HCT116 (cell line): Measurements from ENCODE around the gene SLC6A11. TPM values are rescaled to one million over a fixed set of nuclear protein-coding genes. Genes with fewer than 3 reads are reported as not detected.

Experiments used
- ATAC-seq: fragments of 200-7000 bp; cut with Tn5 transposase; 2 replicates; pipeline ENCODE4 v1.9.1; 2020; ENCODE audit warnings: mild to moderate bottlenecking, moderate library complexity
- BruUV-seq: library from RNA; stranded (reverse); fragments of 400-500 nt; replicated peaks from 2 replicates; lab custom pipeline; 2021; lab: Mats Ljungman, UMichigan
- CTCF ChIA-PET: fragments of 300-600 bp; sonication (Branson Sonifier 250); formaldehyde crosslinking; loops from one replicate; lab custom pipeline; 2021; ENCODE audit warnings: antibody characterized with exemption; lab: Charles Lee
- POLR2A ChIA-PET: fragments of 300-600, 350-600 bp; sonication (Branson Sonifier 250); formaldehyde crosslinking; loops from one replicate; lab custom pipeline; 2021; ENCODE audit warnings: antibody characterized with exemption; lab: Charles Lee
- RAD21 ChIA-PET, 2 experiments: fragments of 300-600 bp; sonication (Branson Sonifier 250); formaldehyde crosslinking; loops; one replicate each; lab custom pipeline; 2023; ENCODE audit warnings: low total read pairs in 2 of 2; ENCODE audit not compliant: uncharacterized antibody in 2 of 2, unreplicated experiment in 2 of 2, low non-redundant PET in 1 of 2; lab: Charles Lee
- DNase-seq: peaks from one replicate; pipeline ENCODE4 v3.0.0-alpha.2; 2010; ENCODE audit warnings: low read depth, low spot score
- H2AFZ ChIP-seq: fragments of 200-600 bp; shearing (Covaris generic), sonication (generic); 2 replicates; pipeline ENCODE4 v1.6.1; 2017; ENCODE audit warnings: low read depth, mixed run types, mixed read lengths, antibody characterized with exemption, low read length; ENCODE audit not compliant: poor library complexity, severe bottlenecking
- H3K27ac ChIP-seq: 2 replicates; pipeline ENCODE4 v1.5.1; 2012; ENCODE audit warnings: low read depth, low read length
- H3K27me3 ChIP-seq: fragments of 200-600 bp; sonication (generic); 2 replicates; pipeline ENCODE4 v1.6.1; 2016; ENCODE audit warnings: mixed run types, low read length, mixed read lengths; ENCODE audit not compliant: insufficient read depth
- H3K36me3 ChIP-seq, 2 experiments: fragments of 200-500 bp in 1 of 2; fragments of 200-600 bp in 1 of 2; sonication (Bioruptor generic) in 1 of 2; sonication (generic) in 1 of 2; 2 replicates each; pipeline versions ENCODE4 v1.5.1 to v1.6.1; 2014 to 2016; ENCODE audit warnings: low read length in 2 of 2, inconsistent platforms in 1 of 2, mixed read lengths in 1 of 2, mixed run types in 1 of 2; ENCODE audit not compliant: insufficient read depth in 2 of 2, control insufficient read depth in 1 of 2
- H3K4me1 ChIP-seq, 2 experiments: fragments of 200-600 bp in 1 of 2; sonication (generic) in 1 of 2; 2 replicates each; pipeline versions ENCODE4 v1.5.1 to v1.6.1; 2012 to 2017; ENCODE audit warnings: low read length in 2 of 2, inconsistent platforms in 1 of 2, mild to moderate bottlenecking in 1 of 2, mixed read lengths in 1 of 2, mixed run types in 1 of 2, moderate library complexity in 1 of 2; ENCODE audit not compliant: insufficient read depth in 2 of 2, control insufficient read depth in 1 of 2
- H3K4me2 ChIP-seq: fragments of 200-600 bp; sonication (generic); 2 replicates; pipeline ENCODE4 v1.6.1; 2017; ENCODE audit warnings: mixed run types, low read length, mixed read lengths
- H3K4me3 ChIP-seq, 2 experiments: fragments of 200-600 bp in 1 of 2; sonication (generic) in 1 of 2; replicated peaks in 1 of 2; 2 replicates each; pipeline ENCODE4 v1.5.1; 2011 to 2016; ENCODE audit warnings: low read length in 2 of 2, control low read depth in 1 of 2, low read depth in 1 of 2, mild to moderate bottlenecking in 1 of 2, mixed read lengths in 1 of 2, mixed run types in 1 of 2
- H3K79me2 ChIP-seq: fragments of 200-600 bp; sonication (generic); 2 replicates; pipeline ENCODE4 v1.6.1; 2017; ENCODE audit warnings: mild to moderate bottlenecking, mixed run types, low read length, moderate library complexity, mixed read lengths; ENCODE audit not compliant: insufficient read depth
- H3K9ac ChIP-seq: fragments of 200-600 bp; sonication (generic); 2 replicates; pipeline ENCODE4 v1.6.1; 2016; ENCODE audit warnings: low read length, mixed read lengths
- H3K9me2 ChIP-seq: fragments of 200-600 bp; sonication (generic), shearing (Covaris generic); 2 replicates; pipeline ENCODE4 v1.6.1; 2017; ENCODE audit warnings: mixed run types, mild to moderate bottlenecking, moderate library complexity; ENCODE audit not compliant: insufficient read depth
- H3K9me3 ChIP-seq, 2 experiments: fragments of 200-500 bp in 1 of 2; fragments of 200-600 bp in 1 of 2; sonication (Bioruptor generic) in 1 of 2; sonication (generic) in 1 of 2; 2 replicates each; pipeline ENCODE4 v1.6.1; 2014 to 2017; ENCODE audit warnings: low read length in 2 of 2, mixed read lengths in 2 of 2, inconsistent platforms in 1 of 2, low read depth in 1 of 2, mild to moderate bottlenecking in 1 of 2, mixed run types in 1 of 2, moderate library complexity in 1 of 2; ENCODE audit not compliant: control insufficient read depth in 1 of 2, insufficient read depth in 1 of 2
- H4K20me1 ChIP-seq: fragments of 200-600 bp; sonication (generic), shearing (Covaris generic); 2 replicates; pipeline ENCODE4 v1.6.1; 2017; ENCODE audit warnings: mixed run types, mild to moderate bottlenecking, moderate library complexity; ENCODE audit not compliant: insufficient read depth
- CTCF ChIP-seq, 3 experiments: fragments of 200-600 bp in 1 of 3; sonication (generic) in 1 of 3; IDR thresholded peaks in 2 of 3; conservative IDR thresholded peaks in 1 of 3; 2 replicates each; pipeline ENCODE4 v1.5.1; 2012 to 2017; ENCODE audit warnings: low read depth in 2 of 3, low read length in 2 of 3, antibody characterized with exemption in 1 of 3, borderline replicate concordance in 1 of 3, control low read depth in 1 of 3, mild to moderate bottlenecking in 1 of 3, mixed read lengths in 1 of 3, mixed run types in 1 of 3, moderate library complexity in 1 of 3; ENCODE audit not compliant: insufficient read depth in 1 of 3
- EGR1 ChIP-seq: IDR thresholded peaks from 2 replicates; pipeline ENCODE4 v1.6.1; 2012; ENCODE audit warnings: low read depth
- FOSL1 ChIP-seq: IDR thresholded peaks from 2 replicates; pipeline ENCODE4 v1.6.1; 2012; ENCODE audit warnings: low read depth
- POLR2AphosphoS5 ChIP-seq: IDR thresholded peaks from 2 replicates; pipeline ENCODE4 v1.6.1; 2011; ENCODE audit warnings: mild to moderate bottlenecking, low read depth, low read length, moderate library complexity
- RAD21 ChIP-seq: IDR thresholded peaks from 2 replicates; pipeline ENCODE4 v1.6.1; 2012; ENCODE audit warnings: low read depth, mild to moderate bottlenecking
- SIN3A ChIP-seq: IDR thresholded peaks from 2 replicates; pipeline ENCODE4 v1.6.1; 2012; ENCODE audit warnings: low read depth
- SRF ChIP-seq: IDR thresholded peaks from 2 replicates; pipeline ENCODE4 v1.6.1; 2012; ENCODE audit warnings: low read depth
- TCF7L2 ChIP-seq: IDR thresholded peaks from 2 replicates; pipeline ENCODE4 v1.7.0; 2011; ENCODE audit warnings: borderline replicate concordance, inconsistent platforms; ENCODE audit not compliant: insufficient read depth, insufficient read length; ENCODE audit errors: extremely low read depth
- intact Hi-C: fragments of 100-400 bp; cut with micrococcal nuclease; formaldehyde crosslinking; loops from 2 replicates; pipeline ENCODE4 v1.10.0; 2022
- total RNA-seq: library from RNA; stranded (reverse); gene quantifications from one replicate; pipeline ENCODE4 v1.2.1, GENCODE V29; 2021; ENCODE audit not compliant: unreplicated experiment
- TF ChIP-seq, protein P1 (sequence below): IDR thresholded peaks from 2 replicates; pipeline ENCODE4 v1.6.1; 2012

Gene SLC6A11
- total RNA-seq, 1 experiment from 2014 or later = not detected

DNA sequence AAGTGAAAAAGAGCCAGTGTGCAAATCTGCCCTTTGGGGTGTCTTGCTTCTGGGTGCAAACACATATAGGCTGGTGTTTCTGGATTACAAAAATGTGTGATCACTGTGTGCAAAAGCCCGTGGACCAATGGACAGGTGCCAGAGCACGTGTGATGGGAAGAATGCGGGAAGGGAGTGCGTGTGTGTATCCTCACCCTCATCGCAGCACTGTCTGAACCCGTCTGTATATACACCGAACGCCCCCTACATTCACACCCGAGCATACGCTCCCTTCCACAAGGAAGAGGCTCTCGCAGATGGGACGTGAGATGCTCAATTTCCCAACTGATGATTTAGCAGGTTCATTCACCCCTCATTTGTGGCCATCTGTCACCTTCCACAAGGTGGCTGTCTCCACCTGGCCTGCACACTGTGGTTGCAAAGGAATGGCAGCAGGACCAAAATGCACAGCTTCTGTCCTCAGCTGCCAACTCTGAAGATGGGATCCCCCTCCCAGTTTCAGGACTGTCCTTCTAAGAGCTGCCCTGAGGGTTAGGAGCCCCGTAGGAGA lies 157.1 kb downstream of the SLC6A11 start:
- H4K20me1 ChIP-seq = no peaks in the 10 kb centered on the region
- H3K9me2 ChIP-seq = no peaks in the 10 kb centered on the region
- H3K27me3 ChIP-seq = peaks cover 64% of the 10 kb centered on the region
- intact Hi-C loops = no loop called here
- H3K4me2 ChIP-seq = no peak overlapping the region
- RAD21 ChIA-PET = no interaction called here
- TF ChIP-seq, protein P1, sequence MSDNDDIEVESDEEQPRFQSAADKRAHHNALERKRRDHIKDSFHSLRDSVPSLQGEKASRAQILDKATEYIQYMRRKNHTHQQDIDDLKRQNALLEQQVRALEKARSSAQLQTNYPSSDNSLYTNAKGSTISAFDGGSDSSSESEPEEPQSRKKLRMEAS = no peak
- TF ChIP-seq EGR1 (no peak), TCF7L2 (no peak), SRF (no peak), FOSL1 (no peak), RAD21 (peak; percentile 55), CTCF (IDR thresholded peaks at IDR 0.05 in 2 of 3, conservative IDR thresholded peaks at IDR 0.05 in 1 of 3; ENCODE audit: borderline replicate concordance in 1 of 3, insufficient read depth in 1 of 3, low read depth in 2 of 3, low read length in 2 of 3) (peak; percentile 11 to 29 (median 16); a peak in 1 of 6 replicates), SIN3A (no peak), POLR2AphosphoS5 (no peak)
- TF ChIP-seq, all 23 proteins: peak for 2
- H3K9ac ChIP-seq = no peak overlapping the region
- H3K4me3 ChIP-seq = no peak overlapping the region
- POLR2A ChIA-PET = no interaction called here
- CTCF ChIA-PET = no interaction called here
- DNase-seq = no peak
- no peaks in the 10 kb centered on the region for H3K79me2 ChIP-seq
- BruUV-seq = no TSS peak
- H3K9me3 ChIP-seq = no peaks in the 10 kb centered on the region
- no peaks in the 10 kb centered on the region for H3K36me3 ChIP-seq
- ATAC-seq = peak; percentile 18; the same call in 1 of the 2 replicates
- H3K27ac ChIP-seq = no peak overlapping the region
- no peak overlapping the region for H2AFZ ChIP-seq
- H3K4me1 ChIP-seq = no peaks in the 10 kb centered on the region
